HG03378 (cell line): ENCODE data around the gene SLC25A18.
"Not testable (repeated sequence)": the region's sequence is repeated elsewhere in the genome, so short reads cannot be mapped to it uniquely, and the experiment has no call there.

Experiments used
- ATAC-seq: cut with Tn5 transposase; IDR thresholded peaks from one replicate; pipeline ENCODE4 v1.9.1; 2021; ENCODE audit warnings: mild to moderate bottlenecking, moderate library complexity; ENCODE audit not compliant: unreplicated experiment

Gene SLC25A18

GRCh38 chr22:17562906-17563870, at the start of gene SLC25A18:
Gene SLC25A18 (plus strand): TSS chr22:17563498. CDS start chr22:17579945, 16,447 bp downstream.
- no peak for ATAC-seq

GRCh38 chr22:17513612-17514011, 49.7 kb upstream of the SLC25A18 start:
- ATAC-seq: no peak

GRCh38 chr22:17514084-17514483, 49.2 kb upstream of the SLC25A18 start:
- no peak for ATAC-seq

GRCh38 chr22:17518406-17518805, 44.9 kb upstream of the SLC25A18 start:
- ATAC-seq: no peak

GRCh38 chr22:17521971-17522370, 41.3 kb upstream of the SLC25A18 start:
- ATAC-seq: not testable (repeated sequence)

GRCh38 chr22:17523925-17524324, 39.4 kb upstream of the SLC25A18 start:
- ATAC-seq: no peak

- ATAC-seq: no peak
These were observed 27.0 kb upstream of the SLC25A18 start for GRCh38 chr22:17536269-17536668.

GRCh38 chr22:17537155-17537554, 26.1 kb upstream of the SLC25A18 start:
- ATAC-seq: no peak

- no peak for ATAC-seq
These were observed 22.8 kb upstream of the SLC25A18 start for GRCh38 chr22:17540481-17540880.

GRCh38 chr22:17541476-17541875, 21.8 kb upstream of the SLC25A18 start:
- no peak for ATAC-seq

- no peak for ATAC-seq
These were observed 20.8 kb upstream of the SLC25A18 start for GRCh38 chr22:17542452-17542851.

GRCh38 chr22:17548010-17548755, 15.1 kb upstream of the SLC25A18 start:
- ATAC-seq: no peak

- ATAC-seq: no peak
These were observed 14.6 kb upstream of the SLC25A18 start for GRCh38 chr22:17548756-17549035.

- ATAC-seq: no peak
These were observed 14.1 kb upstream of the SLC25A18 start for GRCh38 chr22:17549183-17549582.

GRCh38 chr22:17549655-17550054, 13.6 kb upstream of the SLC25A18 start:
- ATAC-seq: no peak

- ATAC-seq: no peak
These were observed 10.6 kb upstream of the SLC25A18 start for GRCh38 chr22:17552737-17553136.

GRCh38 chr22:17554814-17555213, 8.5 kb upstream of the SLC25A18 start:
- no peak for ATAC-seq

- no peak for ATAC-seq
These were observed 4.1 kb upstream of the SLC25A18 start for GRCh38 chr22:17559188-17559587.

GRCh38 chr22:17563936-17564391, 666 bp downstream of the SLC25A18 start:
- ATAC-seq: no peak

- ATAC-seq: not testable (repeated sequence)
These were observed 2.9 kb downstream of the SLC25A18 start for GRCh38 chr22:17566016-17566687.

GRCh38 chr22:17566776-17567175, 3.5 kb downstream of the SLC25A18 start:
- no peak for ATAC-seq
